Ascending aorta (tissue), 2 donors: Measurements from ENCODE around the gene FAM168A. TPM values are rescaled to one million over a fixed set of nuclear protein-coding genes. Genes with fewer than 3 reads are reported as not detected.

Source experiments
- DNase-seq, 2 donors: peaks; one replicate each; pipeline ENCODE4 v3.0.0-alpha.2; 2019; ENCODE audit warnings: low spot score in 2 of 2
- H3K27ac ChIP-seq, 2 donors: fragments of 200-600 bp; sonication (generic); one replicate each; pipeline ENCODE4 v1.5.1; 2016 to 2017; ENCODE audit warnings: mild to moderate bottlenecking in 1 of 2
- H3K27me3 ChIP-seq: fragments of 200-600 bp; sonication (generic); one replicate; pipeline ENCODE4 v1.5.1; 2017
- H3K36me3 ChIP-seq, 2 donors: fragments of 200-600 bp; sonication (generic); one replicate each; pipeline ENCODE4 v1.5.1; 2016
- H3K4me1 ChIP-seq, 2 donors: fragments of 200-600 bp; sonication (generic); one replicate each; pipeline ENCODE4 v1.5.1; 2016 to 2017; ENCODE audit warnings: mild to moderate bottlenecking in 1 of 2
- H3K4me3 ChIP-seq, 2 donors: fragments of 200-600 bp; sonication (generic); one replicate each; pipeline ENCODE4 v1.5.1; 2016 to 2017; ENCODE audit warnings: mild to moderate bottlenecking in 1 of 2
- H3K9me3 ChIP-seq, 2 donors: fragments of 200-600 bp; sonication (generic); one replicate each; pipeline ENCODE4 v1.5.1; 2016
- intact Hi-C: fragments of 100-400 bp; cut with DNase I; formaldehyde crosslinking; loops from one replicate; pipeline ENCODE4 v1.15.1; 2023
- total RNA-seq: library from RNA; depleted of rRNA; stranded (reverse); fragments of >200 nt; gene quantifications from one replicate; pipeline ENCODE4 v1.1.0, GENCODE V29; 2016
- TF ChIP-seq, protein P1 (sequence below), 3 experiments: fragments of 200-600 bp in 2 of 3; fragments of 450-650 bp in 1 of 3; sonication (generic) in 2 of 3; IDR thresholded peaks; one replicate each; pipeline ENCODE4 v1.5.1; 2016 to 2019; ENCODE audit warnings: antibody characterized with exemption in 3 of 3, mild to moderate bottlenecking in 1 of 3, moderate library complexity in 1 of 3

FAM168A gene
- total RNA-seq, 1 donor from 2014 or later = 44.1 TPM

DNA sequence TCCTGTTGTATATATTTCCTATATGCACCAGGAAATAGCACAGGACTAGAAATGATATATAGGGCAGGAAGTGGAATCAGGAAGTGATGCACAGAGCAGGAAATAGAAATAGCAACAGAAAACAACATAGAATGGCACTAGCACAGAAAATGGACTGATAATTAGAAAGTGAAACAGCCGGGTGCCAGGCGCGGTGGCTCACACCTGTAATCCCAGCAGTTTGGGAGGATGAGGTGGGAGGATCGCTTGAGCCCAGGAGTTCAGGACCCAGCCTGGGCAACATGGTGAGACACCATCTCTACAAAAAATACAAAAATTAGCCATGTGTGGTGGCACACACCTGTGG is 231.7 kb downstream of the FAM168A start:
- Histone ChIP-seq H3K4me3 (no peak overlapping the region), H3K9me3 (no peaks in the 10 kb centered on the region), H3K27ac (no peak overlapping the region), H3K4me1 (no peaks in the 10 kb centered on the region), H3K36me3 (peaks cover 71 to 74% of the 10 kb centered on the region in 2 donors), H3K27me3 (no peaks in the 10 kb centered on the region)
- no peak for DNase-seq
- TF ChIP-seq, protein P1, sequence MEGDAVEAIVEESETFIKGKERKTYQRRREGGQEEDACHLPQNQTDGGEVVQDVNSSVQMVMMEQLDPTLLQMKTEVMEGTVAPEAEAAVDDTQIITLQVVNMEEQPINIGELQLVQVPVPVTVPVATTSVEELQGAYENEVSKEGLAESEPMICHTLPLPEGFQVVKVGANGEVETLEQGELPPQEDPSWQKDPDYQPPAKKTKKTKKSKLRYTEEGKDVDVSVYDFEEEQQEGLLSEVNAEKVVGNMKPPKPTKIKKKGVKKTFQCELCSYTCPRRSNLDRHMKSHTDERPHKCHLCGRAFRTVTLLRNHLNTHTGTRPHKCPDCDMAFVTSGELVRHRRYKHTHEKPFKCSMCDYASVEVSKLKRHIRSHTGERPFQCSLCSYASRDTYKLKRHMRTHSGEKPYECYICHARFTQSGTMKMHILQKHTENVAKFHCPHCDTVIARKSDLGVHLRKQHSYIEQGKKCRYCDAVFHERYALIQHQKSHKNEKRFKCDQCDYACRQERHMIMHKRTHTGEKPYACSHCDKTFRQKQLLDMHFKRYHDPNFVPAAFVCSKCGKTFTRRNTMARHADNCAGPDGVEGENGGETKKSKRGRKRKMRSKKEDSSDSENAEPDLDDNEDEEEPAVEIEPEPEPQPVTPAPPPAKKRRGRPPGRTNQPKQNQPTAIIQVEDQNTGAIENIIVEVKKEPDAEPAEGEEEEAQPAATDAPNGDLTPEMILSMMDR (IDR thresholded peaks at IDR 0.05) = no peak
- intact Hi-C loops = no loop called here

DNA sequence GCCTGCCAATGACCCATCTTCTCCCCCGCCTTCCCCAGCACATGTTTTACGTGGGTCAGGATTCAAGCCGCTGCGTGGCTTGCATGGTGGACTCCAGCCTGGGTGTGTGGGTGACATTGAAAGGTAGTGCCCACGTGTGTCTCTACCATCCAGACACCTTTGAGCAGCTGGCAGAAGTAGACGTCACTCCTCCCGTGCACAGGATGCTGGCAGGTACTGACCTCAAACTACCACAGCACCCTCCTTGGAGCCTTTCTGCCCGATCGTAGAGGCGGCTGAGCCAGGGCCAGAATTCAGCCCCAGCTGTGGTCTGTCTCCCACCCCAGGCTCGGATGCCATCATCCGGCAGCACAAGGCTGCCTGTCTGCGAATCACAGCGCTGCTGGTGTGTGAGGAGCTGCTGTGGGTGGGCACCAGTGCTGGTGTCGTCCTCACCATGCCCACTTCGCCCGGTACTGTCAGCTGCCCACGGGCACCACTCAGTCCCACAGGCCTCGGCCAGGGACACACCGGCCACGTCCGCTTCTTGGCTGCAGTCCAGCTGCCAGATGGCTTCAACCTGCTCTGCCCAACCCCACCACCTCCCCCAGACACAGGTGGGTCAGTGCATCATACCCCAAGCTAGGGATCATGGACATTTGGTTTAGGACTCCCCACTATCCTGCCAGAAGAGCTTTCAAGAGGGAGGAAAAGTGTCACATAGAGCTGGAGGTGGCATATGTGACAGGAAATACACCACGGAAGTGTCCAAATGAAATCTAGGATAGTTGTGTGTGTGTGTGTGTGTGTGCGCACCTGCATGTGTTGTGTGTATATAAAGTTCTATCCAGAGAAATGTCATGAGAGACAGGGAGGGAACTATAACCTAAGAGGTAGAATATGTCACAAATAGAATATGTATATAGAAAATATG is 232.3 kb downstream of the FAM168A start:
- TF ChIP-seq, protein P1 (IDR thresholded peaks at IDR 0.05) = no peak
- no peaks in the 10 kb centered on the region for H3K4me1 ChIP-seq
- intact Hi-C loops = no loop called here
- no peaks in the 10 kb centered on the region for H3K27me3 ChIP-seq
- DNase-seq = no peak
- peaks cover 78 to 80% of the 10 kb centered on the region in 2 donors for H3K36me3 ChIP-seq
- peak overlapping the region in 1 of 2 donors; percentile 1 for H3K27ac ChIP-seq
- no peaks in the 10 kb centered on the region for H3K9me3 ChIP-seq
- no peak overlapping the region for H3K4me3 ChIP-seq

DNA sequence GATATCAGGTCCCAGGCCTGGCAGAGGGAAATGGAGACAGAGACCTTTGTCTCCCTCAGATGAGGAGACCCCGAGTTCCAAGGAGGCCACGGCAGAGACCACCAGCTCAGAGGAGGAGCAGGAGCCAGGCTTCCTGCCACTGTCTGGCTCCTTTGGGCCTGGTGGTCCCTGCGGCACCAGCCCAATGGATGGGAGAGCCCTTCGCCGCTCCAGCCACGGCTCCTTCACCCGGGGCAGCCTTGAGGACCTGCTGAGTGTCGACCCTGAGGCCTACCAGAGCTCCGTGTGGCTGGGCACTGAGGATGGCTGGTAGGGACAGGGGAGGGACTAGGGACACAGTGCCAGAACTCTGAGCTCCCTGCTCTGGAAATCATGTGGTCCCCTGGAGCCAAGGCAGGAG is 234.8 kb downstream of the FAM168A start:
- H3K36me3 ChIP-seq = peaks cover 85 to 92% of the 10 kb centered on the region in 2 donors
- H3K27ac ChIP-seq = peak overlapping the region; percentile 3 to 42
- H3K4me1 ChIP-seq = peaks cover 8 to 16% of the 10 kb centered on the region in 2 donors
- intact Hi-C loops = no loop called here
- no peak overlapping the region for H3K4me3 ChIP-seq
- TF ChIP-seq, protein P1 (IDR thresholded peaks at IDR 0.05) = no peak
- H3K27me3 ChIP-seq = no peaks in the 10 kb centered on the region
- H3K9me3 ChIP-seq = no peaks in the 10 kb centered on the region
- DNase-seq = no peak

DNA sequence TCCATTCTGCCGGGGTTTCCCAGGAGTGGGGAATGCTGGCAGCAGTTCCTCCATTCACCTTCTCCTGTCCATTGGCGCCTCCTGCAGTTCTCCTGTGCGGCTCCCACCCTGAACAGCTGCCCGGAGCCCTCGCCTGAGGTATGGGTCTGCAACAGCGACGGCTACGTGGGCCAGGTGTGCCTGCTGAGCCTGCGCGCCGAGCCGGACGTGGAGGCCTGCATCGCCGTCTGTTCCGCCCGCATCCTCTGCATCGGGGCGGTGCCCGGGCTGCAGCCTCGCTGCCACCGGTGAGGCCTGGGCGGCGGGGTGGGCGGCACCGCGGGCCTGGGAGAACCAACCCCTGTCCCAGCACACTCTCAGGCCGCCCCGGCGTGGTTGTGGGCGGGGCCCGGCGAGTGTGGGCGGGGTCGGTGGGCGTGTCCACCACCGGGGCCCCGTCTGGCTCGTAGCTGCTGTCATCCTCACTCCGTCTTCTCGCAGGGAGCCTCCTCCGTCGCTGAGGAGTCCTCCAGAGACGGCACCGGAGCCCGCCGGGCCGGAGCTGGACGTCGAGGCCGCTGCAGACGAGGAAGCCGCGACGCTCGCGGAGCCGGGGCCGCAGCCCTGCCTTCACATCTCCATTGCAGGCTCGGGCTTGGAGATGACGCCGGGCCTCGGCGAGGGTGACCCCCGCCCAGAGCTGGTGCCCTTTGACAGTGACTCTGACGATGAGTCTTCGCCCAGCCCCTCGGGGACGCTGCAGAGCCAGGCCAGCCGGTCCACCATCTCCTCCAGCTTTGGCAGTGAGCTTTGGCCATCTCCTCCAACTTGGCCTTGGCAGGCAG is 235.7 kb downstream of the FAM168A start:
- DNase-seq = no peak
- no peaks in the 10 kb centered on the region for H3K9me3 ChIP-seq
- H3K36me3 ChIP-seq = peaks cover 79 to 90% of the 10 kb centered on the region in 2 donors
- peak overlapping the region; percentile 12 to 45 for H3K27ac ChIP-seq
- no peaks in the 10 kb centered on the region for H3K27me3 ChIP-seq
- TF ChIP-seq, protein P1 (IDR thresholded peaks at IDR 0.05) = no peak
- peaks cover 14 to 24% of the 10 kb centered on the region in 2 donors for H3K4me1 ChIP-seq
- intact Hi-C loops = no loop called here
- H3K4me3 ChIP-seq = no peak overlapping the region

DNA sequence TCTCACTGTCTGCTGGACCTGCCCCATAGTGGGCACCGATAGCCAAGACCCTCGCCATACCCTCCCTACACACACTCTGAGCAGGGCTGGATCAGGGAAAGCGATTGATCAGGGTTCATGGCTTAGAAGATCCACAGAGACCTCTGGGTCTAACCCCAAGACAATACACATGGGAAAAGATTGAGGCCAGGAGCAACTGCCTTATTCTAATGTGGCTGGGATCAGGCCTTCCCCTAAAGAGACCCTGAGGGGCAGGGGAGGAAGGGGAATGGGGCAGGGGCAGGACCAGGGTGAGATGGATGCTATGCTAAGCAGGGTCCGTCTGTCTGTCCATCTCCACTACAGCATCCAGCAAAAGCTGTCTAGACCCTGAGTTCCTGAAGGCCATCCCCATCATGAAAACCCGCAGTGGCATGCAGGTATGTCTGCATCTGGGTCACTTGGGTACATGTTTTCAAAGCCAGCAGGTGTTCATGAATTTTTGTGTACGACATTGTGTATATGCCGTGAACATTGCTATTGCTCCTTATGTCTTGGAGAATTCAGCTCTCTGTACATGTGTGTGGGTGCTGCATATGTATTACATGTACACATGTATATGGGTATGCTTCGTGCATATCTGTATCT is 237.1 kb downstream of the FAM168A start:
- no peaks in the 10 kb centered on the region for H3K9me3 ChIP-seq

More for the DNA sequence above, 237.1 kb downstream of the FAM168A start:
- Histone ChIP-seq H3K4me1 (peaks cover 18 to 35% of the 10 kb centered on the region in 2 donors), H3K4me3 (no peak overlapping the region), H3K27me3 (no peaks in the 10 kb centered on the region), H3K36me3 (peaks cover 80 to 92% of the 10 kb centered on the region in 2 donors), H3K27ac (peak overlapping the region; percentile 83 to 84)
- no peak for DNase-seq
- TF ChIP-seq, protein P1 (IDR thresholded peaks at IDR 0.05) = no peak
- intact Hi-C loops = no loop called here
